Motor neuron (in vitro differentiated cells): Measurements from ENCODE around the gene WHRN. TPM values are rescaled to one million over a fixed set of nuclear protein-coding genes. Genes with fewer than 3 reads are reported as not detected.

Experiments used
- ATAC-seq, 8 experiments: fragments of 200-7000 bp; cut with Tn5 transposase; replicated peaks in 6 of 8; 2 replicates each; pipeline ENCODE4 v1.8.0; 2021; ENCODE audit warnings: mild to moderate bottlenecking in 8 of 8, moderate library complexity in 8 of 8
- H3K27ac ChIP-seq, 2 donors: fragments of 250-450 bp; sonication (Bioruptor Pico); 2 replicates each; pipeline ENCODE4 v1.9.0; 2021; ENCODE audit warnings: antibody characterized with exemption in 2 of 2, mild to moderate bottlenecking in 2 of 2, moderate library complexity in 1 of 2
- H3K4me1 ChIP-seq, 2 donors: fragments of 250-450 bp; sonication (Bioruptor Pico); replicated peaks in 1 of 2; 2 replicates each; pipeline ENCODE4 v1.6.1; 2021; ENCODE audit warnings: antibody characterized with exemption in 2 of 2, mild to moderate bottlenecking in 2 of 2, moderate library complexity in 1 of 2
- H3K4me3 ChIP-seq, 5 donors: fragments of 250-450 bp; sonication (Bioruptor Pico); 2 replicates each; pipeline ENCODE4 v1.9.0; 2021; ENCODE audit warnings: antibody characterized with exemption in 5 of 5, mild to moderate bottlenecking in 5 of 5, moderate library complexity in 4 of 5
- WGBS, 10 experiments: fragments of 450-650 bp; shearing (Covaris generic); methylation state at CpG; one replicate each; pipeline ENCODE4 v1.0.0; 2022; 5-methylcytosine and 5-hydroxymethylcytosine counted together
- in situ Hi-C, 9 experiments: fragments of 400-800 bp; cut with MboI; loops; one replicate each; pipeline ENCODE4 v1.15.0; 2021; ENCODE audit warnings: low sequenced_read_pairs in 9 of 9, low pct_unique_long_range_greater_than_20kb in 2 of 9; ENCODE audit not compliant: unreplicated experiment in 9 of 9
- total RNA-seq, 8 experiments: library from RNA; unstranded; fragments of 300-600 nt; gene quantifications; 2 replicates each; pipeline versions ENCODE4 v1.2.3 to v1.2.4, GENCODE V29; 2022

WHRN gene
- total RNA-seq, 8 experiments from 2014 or later = 4.2 to 13.5 (median 6.9) TPM

- ATAC-seq = peak in 1 of 8 experiments; percentile 25
- Histone ChIP-seq H3K27ac (no peak overlapping the region), H3K4me3 (no peak overlapping the region), H3K4me1 (peaks cover 0 to 4% of the 10 kb centered on the region in 2 donors)
- in situ Hi-C loops = no loop called here
- 50 to 91% (median 82%) methylated on average over 5 to 12 of the region's 12 CpGs for WGBS, 10 experiments
These were observed 7.0 kb upstream of the WHRN start for GRCh38 chr9:114511978-114512874.

- peak in 2 of 8 experiments; percentile 11 to 12 for ATAC-seq
- in situ Hi-C loops = loop anchor here in 1 of 9 experiments (5.0 kb wide), 1 partner anchor 85 kb away; no protein-coding TSS in a partner anchor
- 0 to 45% (median 0%) methylated on average over 1 to 3 of the region's 3 CpGs; no CpG with 5 or more reads in 2 of the 10 experiments for WGBS, 10 experiments
These were observed 2.5 kb upstream of the WHRN start for GRCh38 chr9:114507726-114508125.

GRCh38 chr9:114506082-114506390, 763 bp upstream of the WHRN start:
- no peak for ATAC-seq
- in situ Hi-C loops = loop anchor here in 1 of 9 experiments (5.0 kb wide), 1 partner anchor 86 kb away; no protein-coding TSS in a partner anchor
- H3K4me3 ChIP-seq = peak overlapping the region; percentile 52 to 87 (median 57)
- H3K4me1 ChIP-seq = peaks cover 3 to 30% of the 10 kb centered on the region in 2 donors
- no peak overlapping the region for H3K27ac ChIP-seq
- WGBS, 10 experiments = 0 to 100% (median 72%) methylated on average over 1 to 5 of the region's 7 CpGs; no CpG with 5 or more reads in 2 of the 10 experiments

More at GRCh38 chr9:114507726-114508125, 2.5 kb upstream of the WHRN start:
- Histone ChIP-seq H3K4me1 (peaks cover 3 to 13% of the 10 kb centered on the region in 2 donors), H3K4me3 (no peak overlapping the region), H3K27ac (no peak overlapping the region)

- H3K4me1 ChIP-seq = peaks cover 17 to 45% of the 10 kb centered on the region in 2 donors
These were observed 709 bp downstream of the WHRN start for GRCh38 chr9:114504341-114505186.

GRCh38 chr9:114503522-114504340, 1.5 kb downstream of the WHRN start:
- no peak for ATAC-seq
- in situ Hi-C loops = no loop called here
- Histone ChIP-seq H3K4me3 (peak overlapping the region; percentile 52 to 87 (median 57)), H3K4me1 (peaks cover 26 to 53% of the 10 kb centered on the region in 2 donors), H3K27ac (peak overlapping the region in 1 of 2 donors; percentile 89)
- 26 to 100% (median 48%) methylated on average over 2 to 13 of the region's 18 CpGs; no CpG with 5 or more reads in 1 of the 10 experiments for WGBS, 10 experiments

More at GRCh38 chr9:114504341-114505186, 709 bp downstream of the WHRN start:
- 0 to 10% (median 3%) methylated on average over 2 to 12 of the region's 101 CpGs; no CpG with 5 or more reads in 6 of the 10 experiments for WGBS, 10 experiments
- peak overlapping the region; percentile 52 to 87 (median 57) for H3K4me3 ChIP-seq
- peak; percentile 19 to 44 (median 37) for ATAC-seq
- in situ Hi-C loops = loop anchor here in 1 of 9 experiments (5.0 kb wide), 1 partner anchor 88 kb away; no protein-coding TSS in a partner anchor
- peak overlapping the region in 1 of 2 donors; percentile 4 for H3K27ac ChIP-seq

GRCh38 chr9:114503009-114503408, 2.3 kb downstream of the WHRN start:
- H3K4me1 ChIP-seq = peaks cover 33 to 57% of the 10 kb centered on the region in 2 donors
- WGBS, 10 experiments = 90% methylated on average over 2 of the region's 7 CpGs; no CpG with 5 or more reads in 9 of the 10 experiments
- H3K27ac ChIP-seq = peak overlapping the region in 1 of 2 donors; percentile 89
- H3K4me3 ChIP-seq = peak overlapping the region; percentile 52 to 87 (median 57)
- in situ Hi-C loops = no loop called here
- no peak for ATAC-seq

GRCh38 chr9:114501796-114502682, 3.2 kb downstream of the WHRN start:
- peaks cover 36 to 62% of the 10 kb centered on the region in 2 donors for H3K4me1 ChIP-seq

GRCh38 chr9:114500697-114501292, 4.5 kb downstream of the WHRN start:
- 25 to 67% (median 33%) methylated on average over 1 to 3 of the region's 3 CpGs; no CpG with 5 or more reads in 4 of the 10 experiments for WGBS, 10 experiments
- no peak for ATAC-seq
- in situ Hi-C loops = no loop called here
- H3K4me3 ChIP-seq = peak overlapping the region in 2 of 5 donors; percentile 1 to 56
- no peak overlapping the region for H3K27ac ChIP-seq
- H3K4me1 ChIP-seq = peaks cover 49 to 74% of the 10 kb centered on the region in 2 donors

More at GRCh38 chr9:114501796-114502682, 3.2 kb downstream of the WHRN start:
- ATAC-seq = peak in 2 of 8 experiments; percentile 13 to 22
- WGBS, 10 experiments = 0 to 63% (median 3%) methylated on average over 1 to 7 of the region's 12 CpGs; no CpG with 5 or more reads in 1 of the 10 experiments
- in situ Hi-C loops = no loop called here
- Histone ChIP-seq H3K27ac (peak overlapping the region; percentile 67 to 89), H3K4me3 (peak overlapping the region; percentile 52 to 87 (median 57))

GRCh38 chr9:114499941-114500696, 5.2 kb downstream of the WHRN start:
- 24 to 93% (median 52%) methylated on average over 2 to 8 of the region's 9 CpGs for WGBS, 10 experiments
- Histone ChIP-seq H3K27ac (peak overlapping the region in 1 of 2 donors; percentile 5), H3K4me1 (peaks cover 55 to 80% of the 10 kb centered on the region in 2 donors), H3K4me3 (peak overlapping the region in 4 of 5 donors; percentile 3 to 13 (median 12))
- in situ Hi-C loops = no loop called here
- peak in 1 of 8 experiments; percentile 16 for ATAC-seq

- H3K27ac ChIP-seq = peak overlapping the region in 1 of 2 donors; percentile 5
These were observed 5.7 kb downstream of the WHRN start for GRCh38 chr9:114499528-114499927.

More at GRCh38 chr9:114499528-114499927, 5.7 kb downstream of the WHRN start:
- ATAC-seq = peak in 5 of 8 experiments; percentile 58 to 81 (median 78)
- Histone ChIP-seq H3K4me1 (peaks cover 57 to 80% of the 10 kb centered on the region in 2 donors), H3K4me3 (peak overlapping the region in 3 of 5 donors; percentile 11 to 13 (median 12))
- 18 to 100% (median 74%) methylated on average over 1 to 8 of the region's 9 CpGs for WGBS, 10 experiments
- in situ Hi-C loops = no loop called here
